A549 (cell line): ENCODE results near the gene GAK.

Experiments
- CTCF ChIP-seq: fragments of >200 bp; sonication (Bioruptor Twin); formaldehyde crosslinking; IDR thresholded peaks from 3 replicates; pipeline ENCODE4 v1.5.1; 2016
- HDAC2 ChIP-seq: fragments of 200-600 bp; sonication (generic); IDR thresholded peaks from 2 replicates; pipeline ENCODE4 v1.6.1; 2016
- POLR2A ChIP-seq: IDR thresholded peaks from 2 replicates; pipeline ENCODE4 v1.6.1; 2012; ENCODE audit warnings: mild to moderate bottlenecking, low read length
- USF2 ChIP-seq: fragments of 450-650 bp; IDR thresholded peaks from 2 replicates; pipeline ENCODE4 v1.6.1; 2014; ENCODE audit warnings: antibody characterized with exemption

- no peak for TF ChIP-seq CTCF
- no peak for TF ChIP-seq HDAC2
- no peak for TF ChIP-seq USF2
- no peak for TF ChIP-seq POLR2A
Observed at GRCh38 chr4:866761-867390, 65.2 kb downstream of the GAK start.
